NT2/D1 (cell line): ENCODE results near the gene FHL5.

Experiments
- SUZ12 ChIP-seq: IDR thresholded peaks from 2 replicates; pipeline ENCODE4 v1.6.1; 2011; ENCODE audit not compliant: insufficient read length, insufficient read depth; ENCODE audit errors: extremely low read depth
- YY1 ChIP-seq: IDR thresholded peaks from 2 replicates; pipeline ENCODE4 v1.6.1; 2011; ENCODE audit not compliant: insufficient read length, insufficient read depth
- ZNF274 ChIP-seq: IDR thresholded peaks from 2 replicates; pipeline ENCODE4 v1.6.1; 2011; ENCODE audit warnings: mild to moderate bottlenecking, low read depth, low read length

- no peak for TF ChIP-seq ZNF274
- TF ChIP-seq SUZ12: no peak
- no peak for TF ChIP-seq YY1
Observed at GRCh38 chr6:96554558-96554957, 8.4 kb upstream of the FHL5 start.
